ENCODE data around the gene GALNT14. TPM values are rescaled to one million over a fixed set of nuclear protein-coding genes. Genes with fewer than 3 reads are reported as not detected.

Gene GALNT14
- total and polyA plus RNA-seq, 9 of the 15 experiments (the other 6 are each of a cell fraction or from before 2014, with no cell fraction given): 0.11 TPM; not detected in 8

- Histone ChIP-seq H2AFZ (ENCODE audit: low read depth, low read length) (no peak overlapping the region), H3K27ac (ENCODE audit: extremely low read depth, low read depth, low read length) (no peak overlapping the region), H3K4me1 (replicated peaks in 1 of 2; ENCODE audit: control insufficient read depth in 2 of 2, insufficient read depth in 2 of 2, low read length in 2 of 2) (no peaks in the 10 kb centered on the region; a peak in 1 of 5 replicates), H3K4me2 (ENCODE audit: insufficient read depth, low read length) (no peak overlapping the region), H3K27me3 (ENCODE audit: control insufficient read depth in 2 of 2, insufficient read depth in 2 of 2, low read length in 2 of 2) (peaks cover 0 to 40% of the 10 kb centered on the region in 2 experiments; a peak in 4 of 5 replicates), H3K79me2 (ENCODE audit: control insufficient read depth, insufficient read depth, low read length) (no peaks in the 10 kb centered on the region), H3K9ac (ENCODE audit: insufficient read depth in 1 of 2, low read depth in 2 of 2, low read length in 2 of 2) (no peak overlapping the region), H4K20me1 (replicated peaks; ENCODE audit: control insufficient read depth, insufficient read depth, low read length) (no peaks in the 10 kb centered on the region), H3K36me3 (ENCODE audit: control insufficient read depth, insufficient read depth, low read length) (no peaks in the 10 kb centered on the region), H3K9me1 (ENCODE audit: control insufficient read depth, insufficient read depth, low read length) (no peaks in the 10 kb centered on the region), H3K4me3 (no peak overlapping the region), H3K9me3 (replicated peaks; ENCODE audit: control insufficient read depth, insufficient read depth, low read depth, low read length) (no peaks in the 10 kb centered on the region)
- no peak for TF ChIP-seq MNT (conservative IDR thresholded peaks at IDR 0.05)
- TF ChIP-seq ZNF589 (CRISPR knock-in tag; IDR thresholded peaks at IDR 0.05; ENCODE audit: low read depth): no peak
- TF ChIP-seq DPF2 (IDR thresholded peaks at IDR 0.05): no peak
- no peak for TF ChIP-seq ZNF24 (IDR thresholded peaks at IDR 0.05)
- no peak for TF ChIP-seq SMARCA4 (IDR thresholded peaks at IDR 0.05)
- TF ChIP-seq ZBED1 (IDR thresholded peaks at IDR 0.05): no peak
- ChIA-PET CTCF (ENCODE audit: low intra/inter-chr PET ratio) (no interaction called here), POLR2A (no interaction called here)
- DNase-seq (ENCODE audit: extremely low read depth in 1 of 4, low spot score in 3 of 4) (no peak), ATAC-seq (no peak), FAIRE-seq (no peak)
- no TSS peak for BruUV-seq (replicated peaks)
- 45% methylated on average over 46 of the region's 72 CpGs for WGBS (ENCODE audit: insufficient coverage, low coverage, missing lambda C conversion rate)
- in situ Hi-C loops (cut with MboI): no loop called here
- intact Hi-C loops (cut with micrococcal nuclease): no loop called here
These were observed 816 bp downstream of the GALNT14 start for GRCh38 chr2:31137211-31138036.
